ENCODE results near the gene ZNF600.
"Not testable (repeated sequence)": the region's sequence is repeated elsewhere in the genome, so short reads cannot be mapped to it uniquely, and the experiment has no call there.

The ZNF600 gene

DNA sequence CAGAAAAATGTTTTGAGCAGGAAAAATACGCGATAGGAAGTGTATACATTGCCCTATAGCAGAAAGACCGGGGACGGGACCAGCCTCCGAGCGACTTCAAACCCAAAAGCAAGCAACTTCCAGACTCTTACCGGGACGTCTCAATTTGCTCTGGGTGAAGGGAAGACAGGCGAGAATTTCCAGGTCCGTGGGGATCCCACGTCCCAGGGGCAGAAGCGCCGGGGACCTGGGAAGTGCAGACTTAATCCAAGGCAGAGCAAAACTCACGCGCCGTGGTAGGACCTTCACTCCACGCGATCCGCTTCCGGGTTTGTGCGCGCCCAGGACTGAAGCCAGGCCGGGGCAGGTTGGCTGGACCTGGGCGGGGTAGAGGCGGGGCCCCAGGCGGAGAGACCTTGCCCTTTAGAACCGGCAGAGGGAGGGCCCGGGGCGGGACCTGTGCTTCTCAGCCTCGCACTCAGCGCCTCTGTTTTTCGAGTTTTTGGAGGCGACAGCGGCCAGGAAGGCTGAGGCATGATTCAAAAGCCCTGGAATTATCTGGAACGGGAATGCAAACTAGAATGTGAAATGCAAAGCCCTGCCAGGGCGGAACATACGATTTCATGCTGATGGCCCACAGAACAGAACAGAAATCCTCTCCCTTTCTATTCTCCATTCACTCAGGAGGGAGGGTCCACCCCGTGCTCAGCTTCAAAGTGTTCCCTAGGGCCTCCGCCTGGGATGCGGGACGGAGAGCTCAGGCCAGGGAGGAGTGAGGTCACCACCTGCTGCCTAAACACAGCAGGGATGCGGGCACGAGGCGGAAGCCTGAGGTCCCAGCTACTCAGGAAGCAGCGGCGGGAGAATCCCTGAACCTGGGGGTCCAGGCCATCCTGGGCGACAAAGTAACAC, at the start of gene ZNF600:
Gene ZNF600 (minus strand): TSS at position 328 of the 891 bp plus-strand sequence. CDS start 7,903 bp downstream, outside the sequence.
- peak; percentile 71 for DNase-seq (ENCODE audit: low spot score)

DNA sequence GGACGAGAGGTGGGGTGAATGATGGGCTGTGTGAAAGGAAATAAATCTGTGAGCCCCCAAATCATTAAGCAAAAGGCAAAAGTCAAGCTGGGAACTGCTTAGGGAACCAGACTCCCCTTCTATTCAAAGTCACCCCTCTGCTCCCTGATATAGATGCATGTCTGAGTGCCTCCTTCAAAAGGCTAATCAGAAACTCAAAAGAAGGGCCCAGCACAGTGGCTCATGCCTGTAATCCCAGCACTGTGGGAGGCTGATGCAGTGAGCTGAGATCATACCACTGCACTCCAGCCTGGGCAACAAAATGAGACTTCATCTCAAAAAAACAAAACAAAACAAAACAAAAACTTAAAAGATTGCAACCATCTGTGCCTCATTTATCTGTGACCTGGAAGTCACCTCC, 47.7 kb upstream of the ZNF600 start:
- DNase-seq (ENCODE audit: low spot score), result not testable (repeated sequence)

DNA sequence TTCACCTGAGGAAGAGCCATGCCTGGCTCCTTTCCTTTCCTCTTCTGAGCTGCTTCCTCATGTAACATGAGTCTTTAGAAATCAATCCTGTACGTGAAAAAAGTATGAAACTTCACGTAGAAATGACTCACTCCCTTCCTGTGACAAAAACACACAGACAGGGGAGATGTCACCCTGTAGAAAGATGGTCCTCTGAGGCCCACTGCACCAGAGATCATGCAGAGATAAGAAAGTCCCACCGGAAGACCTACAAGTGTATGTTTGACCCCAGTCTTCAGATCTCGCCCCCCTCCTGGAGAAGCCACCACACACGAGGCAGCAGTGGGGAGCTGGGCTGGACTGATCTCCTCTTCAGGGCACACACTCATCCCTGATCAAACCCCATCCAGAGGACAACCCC, 47.0 kb upstream of the ZNF600 start:
- DNase-seq (ENCODE audit: low spot score), result not testable (repeated sequence)

DNA sequence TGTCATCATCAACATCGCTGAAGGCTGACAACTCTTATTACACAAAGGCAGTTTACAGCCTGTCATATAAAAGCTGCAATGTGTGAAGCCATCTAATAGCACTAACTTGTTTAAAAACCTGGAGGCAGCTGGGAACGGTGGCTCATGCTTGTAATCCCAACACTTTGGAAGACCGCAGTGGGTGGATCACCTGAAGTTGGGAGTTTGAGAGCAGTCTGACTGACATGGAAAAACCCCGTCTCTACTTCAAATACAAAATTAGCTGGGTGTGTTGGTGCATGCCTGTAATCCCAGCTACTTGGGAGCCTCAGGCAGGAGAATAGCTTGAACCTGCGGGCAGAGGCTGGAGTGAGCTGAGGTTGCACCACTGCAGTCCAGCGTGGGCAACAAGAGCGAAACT, 43.3 kb upstream of the ZNF600 start:
- not testable (repeated sequence) for DNase-seq (ENCODE audit: low spot score)

DNA sequence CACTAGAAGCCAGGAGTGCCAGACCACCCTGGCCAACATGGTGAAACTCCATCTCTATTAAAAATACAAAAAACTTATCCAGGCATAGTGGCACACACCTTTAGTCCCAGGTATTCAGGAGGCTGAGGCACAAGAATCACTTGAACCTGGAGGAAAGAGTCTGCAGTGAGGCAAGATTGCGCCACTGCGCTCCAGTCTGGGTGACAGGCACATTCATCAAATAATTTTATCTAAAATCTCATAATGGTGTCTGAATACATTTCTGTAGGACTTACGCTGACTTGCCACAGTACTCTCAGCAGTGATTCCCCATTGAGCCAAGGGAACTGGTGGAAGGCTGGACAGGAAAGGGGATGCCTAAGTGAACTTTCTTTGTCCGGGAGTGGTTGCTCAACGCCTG, 39.2 kb upstream of the ZNF600 start:
- no peak for DNase-seq (ENCODE audit: low spot score)

DNA sequence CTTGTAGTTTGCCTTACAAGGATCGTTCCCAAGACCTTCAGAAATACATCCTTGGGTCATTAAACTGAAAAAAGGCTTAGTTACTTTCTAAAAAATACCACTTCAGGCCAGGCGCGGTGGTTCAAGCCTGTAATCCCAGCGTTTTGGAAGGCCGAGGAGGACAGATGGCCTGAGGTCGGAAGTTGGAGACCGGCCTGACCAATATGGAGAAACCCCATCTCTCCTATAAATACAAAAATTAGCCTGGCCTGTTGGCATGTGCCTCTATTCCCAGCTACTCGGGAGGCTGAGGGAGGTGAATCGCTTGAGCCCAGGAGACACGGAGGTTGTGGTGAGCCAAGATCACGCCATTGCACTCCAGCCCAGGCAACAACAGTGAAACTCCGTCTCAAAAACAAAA, 37.1 kb upstream of the ZNF600 start:
- peak; percentile 90 for DNase-seq (ENCODE audit: low spot score)

DNA sequence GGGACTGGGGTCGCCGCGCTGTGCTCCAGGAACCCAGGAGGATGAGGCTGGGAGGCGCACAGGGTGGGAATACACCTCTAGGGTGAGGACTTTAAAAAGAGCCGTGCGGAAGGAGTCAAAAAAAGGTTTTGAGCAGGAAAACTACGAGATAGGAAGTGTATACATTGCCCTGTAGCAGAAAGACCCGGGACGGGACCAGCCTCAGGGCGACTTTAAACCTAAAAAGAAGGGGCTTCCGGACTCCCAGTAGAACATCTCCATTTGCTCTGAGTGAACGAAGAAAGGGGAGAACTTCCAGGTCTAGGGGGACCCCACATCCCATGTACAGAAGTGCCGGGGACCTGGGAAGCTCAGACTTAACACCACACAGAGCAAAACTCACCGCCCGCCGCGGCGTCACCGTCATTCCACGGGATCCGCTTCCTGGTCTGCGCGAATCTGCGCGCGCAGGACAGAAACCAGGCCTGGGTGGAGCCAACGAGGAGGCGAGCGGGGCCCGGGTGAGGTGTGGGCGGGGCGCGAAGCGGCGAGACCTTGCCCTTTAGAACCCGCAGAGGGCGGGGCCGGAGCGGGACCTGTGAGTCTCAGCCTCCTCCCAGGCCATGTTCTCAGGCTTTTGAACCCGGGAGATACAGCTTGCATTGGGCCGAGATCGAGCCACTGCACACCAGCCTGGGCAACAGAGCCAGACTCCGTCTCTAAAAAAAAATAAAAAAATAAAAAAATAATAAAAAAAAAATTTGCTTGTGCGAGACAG, 34.8 kb upstream of the ZNF600 start, which contains the start of gene ZNF28:
Gene ZNF28 (minus strand): TSS at position 430 of the 757 bp plus-strand sequence. CDS start 3,675 bp downstream, outside the sequence.
- peak; percentile 76 for DNase-seq (ENCODE audit: low spot score)

DNA sequence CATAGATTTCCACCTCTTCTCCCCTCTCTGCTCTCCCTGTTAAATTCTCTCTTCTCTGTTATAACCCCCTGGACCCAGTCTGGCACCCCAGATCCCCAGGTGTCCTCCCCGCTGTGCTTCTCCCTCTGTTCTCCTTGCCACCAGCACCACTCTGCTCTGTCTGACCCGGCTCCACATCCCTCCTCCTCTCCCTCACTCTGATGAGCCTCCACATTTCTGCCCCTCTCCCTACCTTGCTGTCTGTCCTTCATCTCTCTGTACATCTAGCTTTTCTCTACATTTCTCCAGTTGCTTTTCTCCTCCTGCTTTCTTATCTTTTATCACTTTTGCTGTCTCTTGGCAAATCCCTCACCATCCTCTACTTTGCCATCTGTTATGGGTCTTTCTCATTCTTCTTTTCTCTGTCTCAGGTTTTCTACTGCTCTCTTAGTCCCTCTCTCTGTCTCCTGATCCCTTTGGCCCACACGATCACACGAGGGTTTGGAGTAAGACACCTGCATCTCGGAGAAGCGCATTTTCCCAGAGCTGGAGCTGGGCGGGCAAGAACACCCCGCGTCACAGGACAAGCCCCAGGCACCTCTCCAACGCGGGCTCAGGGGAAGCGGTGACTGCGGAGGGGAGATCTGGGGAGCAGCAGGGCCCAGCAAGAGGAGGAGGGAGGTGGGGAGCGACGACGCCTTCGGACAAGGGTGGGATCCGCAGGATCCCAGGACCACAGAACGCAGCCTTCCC, 34.0 kb upstream of the ZNF600 start:
- DNase-seq (ENCODE audit: low spot score), result peak; percentile 40

DNA sequence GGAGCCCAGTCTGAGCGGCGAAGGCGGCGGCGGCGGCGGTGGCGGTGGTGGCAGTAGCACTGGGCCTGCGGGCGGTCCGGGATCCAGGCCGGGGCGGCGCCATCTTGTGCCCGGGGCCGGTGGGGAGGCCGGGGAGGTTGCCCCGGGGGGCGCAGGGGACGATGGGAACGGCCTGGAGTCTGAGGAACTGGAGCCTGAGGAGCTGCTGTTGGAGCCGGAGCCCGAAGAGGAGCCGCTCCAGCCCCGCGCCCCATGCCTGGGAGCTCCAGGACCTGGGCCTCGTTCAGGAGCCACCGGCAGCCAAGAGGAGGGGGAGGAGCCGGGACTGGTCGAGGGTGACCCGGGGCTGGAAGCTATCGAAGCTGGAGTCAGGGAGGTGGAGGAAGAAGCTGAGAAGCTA, 23.2 kb upstream of the ZNF600 start:
- no peak for DNase-seq (ENCODE audit: low spot score)

DNA sequence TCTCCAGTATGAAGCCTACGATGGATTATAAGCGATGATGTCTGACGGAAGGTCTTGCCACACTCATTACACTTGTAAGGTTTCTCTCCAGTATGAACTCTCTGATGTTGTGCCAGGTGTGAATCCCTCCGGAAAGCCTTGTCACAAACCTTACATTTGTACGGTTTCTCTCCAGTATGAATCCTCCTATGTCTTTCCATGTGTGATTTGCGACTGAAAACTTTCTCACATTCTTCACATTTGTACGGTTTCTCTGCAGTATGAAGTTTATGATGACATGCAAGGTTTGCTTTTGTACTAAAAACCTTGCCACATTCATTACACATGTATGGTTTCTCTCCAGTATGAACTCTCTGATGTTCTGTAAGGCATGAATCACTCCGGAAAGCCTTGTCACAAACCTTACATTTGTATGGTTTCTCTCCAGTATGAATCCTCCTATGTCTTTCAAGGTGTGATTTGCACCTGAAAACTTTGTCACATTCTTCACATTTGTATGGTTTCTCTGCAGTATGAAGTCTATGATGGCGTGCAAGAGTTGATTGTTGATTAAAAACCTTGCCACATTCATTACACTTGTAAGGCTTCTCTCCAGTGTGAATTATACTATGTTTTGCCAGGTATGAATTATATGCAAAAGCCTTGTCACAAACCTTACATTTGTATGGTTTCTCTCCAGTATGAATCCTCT, 13.5 kb upstream of the ZNF600 start:
- not testable (repeated sequence) for DNase-seq (ENCODE audit: low spot score)

DNA sequence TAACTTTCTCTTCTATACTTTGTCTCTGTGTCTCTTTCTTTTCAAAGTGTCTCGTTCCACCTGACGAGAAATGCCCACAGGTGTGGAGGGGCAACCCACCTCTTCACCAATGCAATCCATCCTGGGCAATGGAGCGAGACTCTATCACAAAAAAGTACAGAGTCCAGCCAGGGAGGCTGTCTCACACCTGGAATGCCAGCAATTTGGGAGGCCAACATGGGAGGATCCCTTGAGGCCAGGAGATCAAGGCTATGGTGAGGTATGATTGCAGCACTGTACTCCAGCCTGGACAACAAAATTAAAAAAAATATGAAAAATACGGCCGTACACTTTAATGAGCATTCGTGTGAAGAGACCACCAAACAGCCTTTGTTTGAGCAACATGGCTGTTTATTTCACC, 2.8 kb upstream of the ZNF600 start:
- no peak for DNase-seq (ENCODE audit: low spot score)

DNA sequence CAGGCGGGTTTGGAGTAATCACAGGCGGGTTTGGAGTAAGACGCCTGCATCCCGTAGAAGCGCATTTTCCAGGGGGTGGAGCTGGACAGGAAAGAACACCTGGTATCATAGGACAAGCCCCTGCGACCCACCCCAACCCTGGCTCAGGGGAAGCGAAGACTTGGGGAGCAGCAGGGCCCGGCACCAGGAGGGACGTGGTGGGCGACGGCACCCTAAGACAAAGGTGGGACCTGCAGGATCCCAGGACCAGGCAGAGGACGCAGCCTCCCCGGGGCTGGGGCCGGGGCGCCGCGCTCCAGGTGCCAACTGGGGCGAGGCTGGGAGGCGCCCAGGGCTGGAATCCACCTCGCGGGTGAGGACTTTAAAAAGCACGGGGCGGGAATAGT, 520 bp downstream of the ZNF600 start:
- DNase-seq (ENCODE audit: low spot score), result no peak

DNA sequence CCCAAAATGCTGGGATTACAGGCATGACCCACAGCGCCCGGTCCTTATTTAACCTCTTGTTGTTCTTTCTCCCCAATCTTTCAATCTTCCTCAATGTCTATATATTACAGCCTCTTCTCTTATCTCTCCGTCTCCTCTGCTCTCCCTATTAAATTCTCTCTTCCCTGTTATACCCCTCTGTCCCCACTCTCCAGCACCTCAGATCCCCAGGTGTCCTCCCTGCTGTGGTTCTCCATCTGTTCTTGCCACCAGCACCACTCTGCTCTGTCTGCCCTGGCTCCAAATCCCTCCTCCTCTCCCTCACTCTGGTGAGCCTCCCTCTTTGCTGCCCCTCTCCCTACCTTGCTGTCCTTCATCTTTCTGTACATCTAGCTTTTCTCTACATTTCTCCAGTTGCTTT, 1.1 kb downstream of the ZNF600 start:
- DNase-seq (ENCODE audit: low spot score), result peak; percentile 60

DNA sequence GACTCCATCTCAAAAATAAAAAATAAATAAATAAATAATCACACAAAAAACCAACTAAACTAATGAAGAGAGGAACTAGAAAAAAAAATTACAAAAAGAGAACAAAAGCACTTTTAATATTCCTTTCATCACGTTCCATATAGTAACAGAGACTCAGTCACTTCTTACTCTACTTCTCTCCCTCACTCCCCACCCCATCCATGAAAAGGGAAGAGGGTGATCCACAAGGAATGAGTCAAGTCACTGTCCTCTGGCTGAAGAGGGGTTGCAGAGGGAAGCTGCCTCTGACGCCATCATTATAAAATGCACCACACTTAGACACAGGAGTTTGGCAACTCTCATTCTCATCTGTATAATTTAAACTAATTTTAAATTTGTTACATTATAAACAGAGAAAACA, 3.7 kb downstream of the ZNF600 start:
- DNase-seq (ENCODE audit: low spot score), result peak; percentile 25

DNA sequence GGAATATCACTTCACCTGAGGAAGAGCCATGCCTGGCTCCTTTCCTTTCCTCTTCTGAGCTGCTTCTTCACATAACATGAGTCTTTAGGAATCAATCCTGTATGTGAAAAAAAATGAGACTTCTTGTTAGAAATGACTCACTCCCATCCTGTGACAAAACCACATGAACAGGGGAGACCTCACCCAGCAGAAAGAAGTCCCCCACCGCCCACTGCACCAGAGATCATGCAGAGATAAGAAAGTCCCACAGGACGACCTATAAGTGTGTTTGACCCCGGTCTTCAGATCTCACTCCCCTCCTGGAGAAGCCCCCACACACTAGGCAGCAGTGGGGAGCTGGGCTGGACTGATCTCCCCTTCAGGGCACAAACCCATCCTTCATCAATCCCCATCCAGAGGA, 7.8 kb downstream of the ZNF600 start:
- no peak for DNase-seq (ENCODE audit: low spot score)

DNA sequence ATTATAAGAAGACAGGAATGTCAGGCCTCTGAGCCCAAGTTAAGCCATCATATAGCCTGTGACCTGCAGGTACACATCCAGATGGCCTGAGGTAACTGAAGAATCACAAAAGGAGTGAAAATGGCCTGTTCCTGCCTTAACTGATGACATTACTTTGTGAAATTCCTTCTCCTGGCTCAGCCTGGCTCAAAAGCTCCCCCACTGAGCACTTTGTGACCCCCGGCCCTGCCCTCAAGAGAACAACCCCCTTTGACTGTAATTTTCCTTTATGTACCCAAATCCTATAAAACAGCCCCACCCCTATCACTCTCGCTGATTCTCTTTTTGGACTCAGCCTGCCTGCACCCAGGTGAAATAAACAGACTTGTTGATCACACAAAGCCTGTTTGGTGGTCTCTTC, 30.1 kb downstream of the ZNF600 start:
- DNase-seq (ENCODE audit: low spot score), result not testable (repeated sequence)

DNA sequence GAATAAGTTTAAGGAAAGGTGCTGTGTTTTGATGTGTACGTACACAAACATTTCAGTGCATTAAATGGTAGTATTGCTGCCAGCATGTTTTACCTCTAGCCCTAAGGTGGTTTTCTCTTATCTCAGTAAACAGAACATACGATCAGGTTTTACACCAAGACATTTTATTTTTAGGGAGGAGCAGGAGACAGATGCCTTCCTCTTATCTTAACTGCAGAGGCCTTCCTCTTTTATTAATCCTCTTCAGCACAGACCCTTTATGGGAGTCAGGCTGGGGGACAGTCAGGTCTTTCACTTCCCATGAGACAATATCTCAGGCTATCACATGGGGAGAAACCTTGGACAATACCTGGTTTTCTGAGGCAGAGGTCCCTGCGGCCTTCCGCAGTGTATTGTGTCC, 36.8 kb downstream of the ZNF600 start:
- DNase-seq (ENCODE audit: low spot score), result no peak

DNA sequence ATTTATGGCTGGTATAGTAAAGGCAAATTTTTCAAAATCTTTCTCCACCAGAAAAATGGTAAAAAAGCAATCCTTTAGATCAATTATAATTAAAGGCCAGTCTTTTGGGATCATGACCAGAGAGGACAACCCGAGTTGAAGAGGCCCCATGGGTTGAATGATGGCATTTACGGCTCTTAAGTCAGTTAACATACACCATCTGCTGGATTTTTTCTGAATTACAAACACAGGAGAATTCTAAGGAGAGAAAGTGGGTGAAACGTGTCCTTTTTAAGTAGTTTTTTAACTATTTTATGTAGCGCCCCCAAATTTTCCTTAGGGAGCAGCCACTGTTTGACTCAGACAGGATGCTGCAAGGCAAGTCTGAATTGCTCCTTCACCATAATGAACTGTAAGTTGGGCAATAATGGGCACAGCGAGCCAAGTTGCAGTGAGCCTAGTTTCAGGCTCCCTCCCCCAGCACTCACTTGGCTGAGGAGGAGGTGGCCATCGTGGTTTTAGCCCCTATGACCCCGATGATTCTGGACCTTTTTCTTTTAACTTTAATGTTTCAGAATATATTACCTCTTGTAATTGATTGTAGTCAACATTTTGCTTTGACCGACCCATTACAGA, 38.1 kb downstream of the ZNF600 start:
- peak; percentile 22 for DNase-seq (ENCODE audit: low spot score)

DNA sequence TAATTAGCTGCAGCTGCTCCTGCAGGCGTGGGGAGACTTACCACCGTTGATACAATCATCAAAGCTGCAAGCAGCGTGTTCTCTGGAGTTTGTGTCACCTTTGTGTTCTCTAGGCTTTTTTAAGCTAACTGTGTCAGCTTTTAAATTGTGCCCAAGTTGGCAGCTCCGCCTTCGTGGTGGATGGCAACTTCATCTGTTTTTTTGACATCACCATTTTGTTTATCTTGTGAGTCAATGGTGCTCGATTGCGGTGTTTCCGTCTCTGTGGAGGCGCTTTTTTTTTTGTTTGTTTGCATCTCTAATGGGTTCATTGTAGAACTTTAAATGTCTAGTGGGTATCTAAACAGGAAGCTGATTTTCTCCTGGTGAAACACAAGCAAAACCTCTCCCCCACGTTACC, 40.7 kb downstream of the ZNF600 start:
- not testable (repeated sequence) for DNase-seq (ENCODE audit: low spot score)

DNA sequence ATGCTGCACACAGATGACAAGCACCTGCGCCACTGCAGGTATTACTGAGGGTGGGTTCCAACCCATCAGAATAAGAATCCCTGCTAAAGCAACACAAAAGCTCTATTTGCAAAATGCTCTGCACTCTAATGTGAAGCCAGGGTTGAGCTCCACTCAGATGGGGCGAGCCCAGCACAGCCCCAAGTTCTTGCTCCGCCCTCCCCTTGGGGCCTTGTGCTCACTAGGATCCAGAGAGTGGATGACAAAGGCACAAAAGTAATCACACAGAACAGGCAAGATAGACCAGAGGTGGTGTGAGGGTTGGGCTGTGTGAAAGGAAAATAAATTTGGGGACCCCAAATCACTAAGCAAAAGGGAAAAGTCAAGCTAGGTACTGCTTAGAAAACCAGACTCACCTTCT, 43.5 kb downstream of the ZNF600 start:
- no peak for DNase-seq (ENCODE audit: low spot score)

DNA sequence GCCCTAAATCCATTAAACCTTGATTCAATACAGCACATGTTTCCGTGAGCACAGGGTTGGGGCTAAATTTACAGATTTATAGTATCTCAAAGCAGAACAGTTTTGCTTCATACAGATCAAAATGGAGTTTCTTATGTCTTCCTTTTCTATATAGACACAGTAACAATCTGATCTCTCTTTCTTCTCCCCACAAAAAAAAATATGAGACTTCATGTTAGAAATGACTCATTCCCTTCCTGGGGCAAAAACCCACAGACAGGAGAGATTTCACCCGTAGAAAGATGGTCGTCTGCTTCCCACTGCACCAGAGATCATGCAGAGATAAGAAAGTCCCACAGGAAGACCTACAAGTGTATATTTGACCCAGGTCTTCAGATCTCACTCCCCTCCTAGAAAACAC, 44.1 kb downstream of the ZNF600 start:
- no peak for DNase-seq (ENCODE audit: low spot score)
